HepG2 (cell line): Measurements from ENCODE around the gene EIF1. TPM values are rescaled to one million over a fixed set of nuclear protein-coding genes. Genes with fewer than 3 reads are reported as not detected.
A peak's percentile ranks its signal among the peaks of the same experiment; 100 is the strongest.

Experiments
- CBX2 ChIP-seq, 2 experiments: fragments of 200-600 bp in 1 of 2; sonication (generic); formaldehyde crosslinking in 1 of 2; IDR thresholded peaks; 2 replicates each; pipeline versions ENCODE4 v1.7.0 to v1.8.1; 2018 to 2022; ENCODE audit warnings: low read depth in 2 of 2, low read length in 1 of 2, mild to moderate bottlenecking in 1 of 2, missing genetic modification reagents in 1 of 2
- E2F1 ChIP-seq: sonication (generic); formaldehyde crosslinking; IDR thresholded peaks from 2 replicates; pipeline ENCODE4 v1.5.0; 2020; ENCODE audit warnings: missing genetic modification reagents
- EHMT2 ChIP-seq: fragments of 200-600 bp; sonication (generic); IDR thresholded peaks from 2 replicates; pipeline ENCODE4 v1.7.0; 2017; ENCODE audit warnings: antibody characterized with exemption, low read depth, low read length, borderline replicate concordance
- GATAD2A ChIP-seq: IDR thresholded peaks from 2 replicates; pipeline ENCODE4 v1.6.1; 2016
- GPN1 ChIP-seq: sonication (generic); formaldehyde crosslinking; IDR thresholded peaks from 2 replicates; pipeline ENCODE4 v1.5.1; 2020; ENCODE audit warnings: missing genetic modification reagents, borderline replicate concordance
- HNRNPLL ChIP-seq: fragments of 200-400 bp; formaldehyde crosslinking; IDR thresholded peaks from 2 replicates; pipeline ENCODE4 v1.6.1; 2017; ENCODE audit warnings: mild to moderate bottlenecking, low read depth, low read length; ENCODE audit not compliant: poor library complexity, severe bottlenecking
- MAFG ChIP-seq: sonication (generic); formaldehyde crosslinking; IDR thresholded peaks from 2 replicates; pipeline ENCODE4 v1.5.1; 2020; ENCODE audit warnings: mild to moderate bottlenecking, missing genetic modification reagents
- PRDM4 ChIP-seq: sonication (generic); formaldehyde crosslinking; IDR thresholded peaks from 2 replicates; pipeline ENCODE4 v1.9.0; 2021; ENCODE audit warnings: missing genetic modification reagents, borderline replicate concordance
- SP5 ChIP-seq: IDR thresholded peaks from 2 replicates; pipeline ENCODE4 v1.6.1; 2016; ENCODE audit warnings: low read depth, borderline replicate concordance
- TEAD2 ChIP-seq: sonication (generic); formaldehyde crosslinking; IDR thresholded peaks from 2 replicates; pipeline ENCODE4 v1.9.0; 2021; ENCODE audit warnings: missing genetic modification reagents
- ZBTB7A ChIP-seq: sonication (generic); formaldehyde crosslinking; IDR thresholded peaks from 2 replicates; pipeline ENCODE4 v1.8.0; 2022; ENCODE audit warnings: mild to moderate bottlenecking, missing genetic modification reagents
- ZFP36L2 ChIP-seq: sonication (generic); formaldehyde crosslinking; IDR thresholded peaks from 2 replicates; pipeline ENCODE4 v1.4.0; 2020; ENCODE audit warnings: missing genetic modification reagents
- ZFP37 ChIP-seq: sonication (generic); formaldehyde crosslinking; IDR thresholded peaks from 2 replicates; pipeline ENCODE4 v1.4.0; 2020; ENCODE audit warnings: missing genetic modification reagents, borderline replicate concordance
- ZHX2 ChIP-seq, 2 experiments: sonication (generic) in 1 of 2; formaldehyde crosslinking in 1 of 2; IDR thresholded peaks; 2 replicates each; pipeline versions ENCODE4 v1.6.1 to v1.9.0; 2014 to 2022; ENCODE audit warnings: antibody characterized with exemption in 1 of 2, borderline replicate concordance in 1 of 2, inconsistent platforms in 1 of 2, low read depth in 1 of 2, missing genetic modification reagents in 1 of 2
- ZNF615 ChIP-seq: sonication (generic); formaldehyde crosslinking; IDR thresholded peaks from 2 replicates; pipeline ENCODE4 v1.5.0; 2020; ENCODE audit warnings: mild to moderate bottlenecking, missing genetic modification reagents, borderline replicate concordance
- ZSCAN21 ChIP-seq: sonication (generic); formaldehyde crosslinking; IDR thresholded peaks from 2 replicates; pipeline ENCODE4 v1.8.0; 2022; ENCODE audit warnings: mild to moderate bottlenecking, missing genetic modification reagents, moderate library complexity, borderline replicate concordance
- ZXDC ChIP-seq: sonication (generic); formaldehyde crosslinking; IDR thresholded peaks from 2 replicates; pipeline ENCODE4 v1.5.0; 2020; ENCODE audit warnings: mild to moderate bottlenecking, missing genetic modification reagents
- polyA plus RNA-seq, 8 experiments: library from polyadenylated mRNA; depleted of rRNA in 3 of 8; stranded (reverse) in 7 of 8; unstranded in 1 of 8; fragments of >200 nt; fragmentation: Illumina TruSeq in 4 of 8; extraction: Trizol in 4 of 8; gene quantifications; 2 replicates each; pipeline versions ENCODE4 v1.2.1 to v1.2.3, GENCODE V29; 2011 to 2016; ENCODE audit warnings: low read depth in 4 of 8, missing spikeins in 1 of 8, mixed read lengths in 1 of 8; ENCODE audit not compliant: insufficient read depth in 1 of 8
- total RNA-seq, 5 experiments: library from RNA; depleted of rRNA; stranded (reverse); fragments of >200 nt; fragmentation: Illumina TruSeq; extraction: Trizol; gene quantifications; 2 replicates each; pipeline ENCODE4 v1.2.3, GENCODE V29; 2016; ENCODE audit warnings: low read depth in 1 of 5

The EIF1 gene
- total and polyA plus RNA-seq, 2 of the 13 experiments (the other 11 are each of a cell fraction or from before 2014, with no cell fraction given) = 147 to 517 TPM

- TF ChIP-seq PRDM4 (CRISPR knock-in tag) = no peak
- no peak for TF ChIP-seq EHMT2
- TF ChIP-seq SP5 (CRISPR knock-in tag) = 0 out of 2 replicates have a peak, but pooled peaks have one; percentile 9
- no peak for TF ChIP-seq TEAD2 (CRISPR knock-in tag)
- TF ChIP-seq ZBTB7A (CRISPR knock-in tag) = peak; percentile 16; the same call in 1 of the 2 replicates
- TF ChIP-seq E2F1 (CRISPR knock-in tag) = no peak
- no peak for TF ChIP-seq ZSCAN21 (CRISPR knock-in tag)
- no peak; the same call in 1 of the 2 replicates for TF ChIP-seq ZFP36L2
- peak; percentile 13 for TF ChIP-seq HNRNPLL
- no peak for TF ChIP-seq ZXDC (CRISPR knock-in tag)
- TF ChIP-seq ZHX2 (IDR thresholded peaks at IDR 0.05; ENCODE audit: low read depth) = no peak
- no peak for TF ChIP-seq ZHX2 (CRISPR knock-in tag; IDR thresholded peaks at IDR 0.05; ENCODE audit: borderline replicate concordance)
- no peak for TF ChIP-seq ZFP37
- no peak for TF ChIP-seq CBX2 (IDR thresholded peaks at IDR 0.05; ENCODE audit: low read depth, low read length)
- TF ChIP-seq CBX2 (CRISPR knock-in tag; IDR thresholded peaks at IDR 0.05; ENCODE audit: low read depth) = no peak
- TF ChIP-seq ZNF615 (CRISPR knock-in tag) = no peak
- no peak for TF ChIP-seq GPN1 (CRISPR knock-in tag)
- no peak for TF ChIP-seq MAFG (CRISPR knock-in tag)
- no peak for TF ChIP-seq GATAD2A (CRISPR knock-in tag)
These were observed 40.7 kb upstream of the EIF1 start (continued) for GRCh38 chr17:41647940-41648410.
